ENCODE data around the gene ARHGEF28.

Gene ARHGEF28

GRCh38 chr5:73661753-73662152 lies 35.8 kb downstream of the ARHGEF28 start:
- no peak for DNase-seq (ENCODE audit: low read depth)

- no peak for DNase-seq (ENCODE audit: low read depth)
These were observed 37.3 kb downstream of the ARHGEF28 start for GRCh38 chr5:73663161-73663859.

GRCh38 chr5:73663860-73664240 lies 37.9 kb downstream of the ARHGEF28 start:
- DNase-seq (ENCODE audit: low read depth), result no peak

GRCh38 chr5:73664796-73665195 lies 38.8 kb downstream of the ARHGEF28 start:
- no peak for DNase-seq (ENCODE audit: low read depth)

GRCh38 chr5:73666891-73667290 lies 40.9 kb downstream of the ARHGEF28 start:
- no peak for DNase-seq (ENCODE audit: low read depth)

GRCh38 chr5:73668017-73668416 lies 42.0 kb downstream of the ARHGEF28 start:
- no peak for DNase-seq (ENCODE audit: low read depth)

- no peak for DNase-seq (ENCODE audit: low read depth)
These were observed 42.6 kb downstream of the ARHGEF28 start for GRCh38 chr5:73668486-73669111.

GRCh38 chr5:73670731-73671130 lies 44.7 kb downstream of the ARHGEF28 start:
- no peak for DNase-seq (ENCODE audit: low read depth)

- DNase-seq (ENCODE audit: low read depth), result no peak
These were observed 46.1 kb downstream of the ARHGEF28 start for GRCh38 chr5:73672132-73672531.

- DNase-seq (ENCODE audit: low read depth), result no peak
These were observed 47.2 kb downstream of the ARHGEF28 start for GRCh38 chr5:73673161-73673591.

- no peak for DNase-seq (ENCODE audit: low read depth)
These were observed 48.6 kb downstream of the ARHGEF28 start for GRCh38 chr5:73674669-73675004.

- DNase-seq (ENCODE audit: low read depth), result no peak
These were observed 52.3 kb downstream of the ARHGEF28 start for GRCh38 chr5:73678322-73678740.

- no peak for DNase-seq (ENCODE audit: low read depth)
These were observed 52.8 kb downstream of the ARHGEF28 start for GRCh38 chr5:73678807-73679206.

- DNase-seq (ENCODE audit: low read depth), result no peak
These were observed 56.2 kb downstream of the ARHGEF28 start for GRCh38 chr5:73682176-73682575.

GRCh38 chr5:73684691-73685090 lies 58.7 kb downstream of the ARHGEF28 start:
- no peak for DNase-seq (ENCODE audit: low read depth)

- DNase-seq (ENCODE audit: low read depth), result no peak
These were observed 60.9 kb downstream of the ARHGEF28 start for GRCh38 chr5:73686912-73687311.

- no peak for DNase-seq (ENCODE audit: low read depth)
These were observed 61.4 kb downstream of the ARHGEF28 start for GRCh38 chr5:73687357-73687756.

GRCh38 chr5:73690015-73690414 lies 64.0 kb downstream of the ARHGEF28 start:
- DNase-seq (ENCODE audit: low read depth), result no peak

GRCh38 chr5:73691302-73692080 lies 65.5 kb downstream of the ARHGEF28 start:
- DNase-seq (ENCODE audit: low read depth), result no peak

GRCh38 chr5:73692166-73692640 lies 66.2 kb downstream of the ARHGEF28 start:
- DNase-seq (ENCODE audit: low read depth), result peak; percentile 52

GRCh38 chr5:73692981-73693380 lies 67.0 kb downstream of the ARHGEF28 start:
- DNase-seq (ENCODE audit: low read depth), result no peak

- DNase-seq (ENCODE audit: low read depth), result no peak
These were observed 67.6 kb downstream of the ARHGEF28 start for GRCh38 chr5:73693573-73694061.

GRCh38 chr5:73694089-73694488 lies 68.1 kb downstream of the ARHGEF28 start:
- no peak for DNase-seq (ENCODE audit: low read depth)

Data from HS-27A (cell line).